ENCODE data around the gene ACSL3.

Gene ACSL3

DNA sequence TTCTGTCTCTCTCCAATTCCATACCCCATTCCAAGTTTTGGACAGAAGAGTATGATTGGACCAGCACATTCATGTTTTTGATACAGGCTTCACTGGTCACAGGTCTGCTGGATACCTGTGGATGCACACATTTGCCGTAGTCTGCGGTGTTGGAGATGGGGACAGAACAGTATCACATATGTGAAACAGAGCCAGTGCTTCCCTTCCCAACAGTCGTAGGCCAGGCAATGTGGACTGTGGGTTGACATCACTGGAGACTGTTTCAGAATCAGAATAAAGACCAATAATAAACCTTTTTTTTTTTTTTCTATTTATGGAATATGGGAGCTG is 18.7 kb downstream of the ACSL3 start:
- no peak for DNase-seq (ENCODE audit: low read depth, low spot score)

DNA sequence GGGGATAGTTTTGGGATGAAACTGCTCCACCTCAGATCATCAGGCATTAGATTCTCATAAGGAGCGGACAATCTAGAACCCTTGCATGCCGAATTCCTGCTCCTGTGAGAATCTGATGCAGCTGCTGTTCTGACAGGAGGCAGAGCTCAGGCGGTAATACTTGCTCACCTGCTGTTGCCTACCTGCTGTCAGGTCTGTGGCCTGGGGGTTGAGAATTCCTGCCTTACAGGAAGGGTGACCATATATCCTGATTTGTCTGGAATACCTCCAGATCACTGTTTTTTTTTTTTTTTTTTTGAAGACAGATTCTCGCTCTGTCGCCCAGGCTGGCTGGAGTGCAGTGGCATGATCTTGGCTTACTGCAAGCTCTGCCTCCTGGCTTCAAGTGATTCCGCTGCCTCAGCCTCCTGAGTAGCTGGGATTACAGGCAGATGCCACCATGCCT is 21.7 kb downstream of the ACSL3 start:
- DNase-seq (ENCODE audit: low read depth, low spot score) = no peak

DNA sequence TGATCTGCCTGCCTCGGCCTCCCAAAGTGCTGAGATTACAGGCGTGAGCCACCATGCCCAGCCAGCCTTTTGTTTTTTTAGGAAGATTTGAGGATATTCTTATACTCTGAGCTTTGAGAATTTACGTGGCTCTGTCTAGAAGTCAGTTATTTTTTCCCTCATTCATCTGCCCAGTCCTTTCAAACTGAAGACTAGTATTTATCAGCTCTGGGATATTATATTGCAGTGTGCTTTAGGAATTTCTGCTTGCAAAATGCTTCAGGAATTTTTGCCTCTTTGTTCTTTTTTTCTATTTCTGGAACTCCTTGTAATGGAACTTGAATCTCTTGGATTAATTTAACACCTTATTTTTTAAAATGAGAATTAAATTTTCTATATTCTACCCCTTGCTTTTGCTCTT is 22.6 kb downstream of the ACSL3 start:
- DNase-seq (ENCODE audit: low read depth, low spot score) = no peak

DNA sequence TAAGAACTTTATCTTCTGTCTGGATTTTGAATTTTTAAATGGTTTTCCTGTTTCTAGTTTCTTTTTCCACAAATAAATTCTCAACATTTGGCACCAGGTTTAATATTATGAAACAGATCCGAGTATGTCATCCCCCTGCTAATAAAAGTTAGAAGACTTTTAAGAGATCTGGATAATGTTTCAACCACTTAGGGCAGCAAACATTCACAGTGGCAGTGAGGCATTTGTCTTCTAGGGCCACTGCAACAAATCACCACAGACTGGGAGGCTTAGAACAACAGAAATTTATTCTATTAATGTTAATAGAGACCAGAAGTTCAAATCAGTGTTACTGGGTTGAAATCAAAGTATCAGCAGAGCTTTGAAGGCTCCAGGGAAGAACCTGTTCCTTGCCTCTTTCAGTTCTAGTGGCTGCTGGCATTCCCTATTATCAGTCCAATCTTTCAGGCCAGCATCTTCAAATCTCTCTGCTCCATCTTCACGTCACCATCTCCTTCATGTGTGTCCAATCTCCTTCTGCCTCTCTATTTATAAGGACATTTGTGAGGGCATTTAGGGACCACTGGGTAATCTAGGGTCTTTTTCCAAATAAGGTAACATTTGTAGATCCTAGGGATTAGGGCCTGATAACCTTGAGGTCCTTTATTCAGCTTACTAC is 23.4 kb downstream of the ACSL3 start:
- no peak for DNase-seq (ENCODE audit: low read depth, low spot score)

DNA sequence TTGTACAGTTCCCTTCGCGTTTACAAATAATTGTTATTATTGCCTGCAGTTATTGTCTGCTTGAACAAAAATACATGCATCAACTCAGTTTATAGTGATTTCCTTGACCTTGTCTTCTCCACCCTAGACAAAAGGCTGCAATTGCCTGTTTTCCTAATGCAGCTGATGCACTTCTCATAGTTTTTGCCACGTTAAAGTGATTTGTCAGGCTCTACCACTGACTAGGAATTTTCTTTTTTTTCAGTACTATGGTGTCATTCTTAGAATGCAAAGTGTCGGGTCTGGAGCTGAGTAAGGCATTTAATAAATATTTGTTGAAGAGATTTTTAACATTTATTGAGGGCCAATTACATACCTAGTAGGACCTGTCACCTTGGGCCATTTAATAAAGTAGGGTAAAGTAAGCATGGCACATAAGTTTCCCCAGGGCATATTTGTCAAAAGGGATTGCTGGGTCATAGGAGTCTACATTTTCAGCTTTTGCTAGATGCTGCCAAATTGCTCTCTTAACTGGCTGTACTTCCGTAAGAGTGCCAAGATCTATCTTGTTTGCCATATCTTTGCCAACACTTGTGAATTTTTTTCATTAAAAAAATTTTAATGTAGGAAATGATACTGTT is 24.1 kb downstream of the ACSL3 start:
- DNase-seq (ENCODE audit: low read depth, low spot score) = no peak

DNA sequence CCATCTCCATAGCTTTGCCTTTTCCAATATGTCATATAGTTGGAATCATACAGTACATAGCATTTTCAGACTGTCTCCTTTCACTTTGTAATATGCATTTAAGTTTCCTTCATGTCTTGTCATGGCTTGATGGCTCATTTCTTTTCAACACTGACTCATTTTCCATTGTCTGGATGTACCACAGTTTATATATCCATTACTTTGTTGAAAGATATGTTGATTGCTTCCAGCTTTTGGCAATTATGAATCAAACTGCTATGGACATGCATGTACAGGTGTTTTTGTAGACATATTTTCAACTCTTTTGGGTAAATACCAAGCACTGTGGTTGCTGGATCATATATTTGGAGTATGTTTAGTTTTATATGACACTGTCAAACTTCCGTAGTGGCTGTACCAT is 26.3 kb downstream of the ACSL3 start:
- DNase-seq (ENCODE audit: low read depth, low spot score) = no peak

DNA sequence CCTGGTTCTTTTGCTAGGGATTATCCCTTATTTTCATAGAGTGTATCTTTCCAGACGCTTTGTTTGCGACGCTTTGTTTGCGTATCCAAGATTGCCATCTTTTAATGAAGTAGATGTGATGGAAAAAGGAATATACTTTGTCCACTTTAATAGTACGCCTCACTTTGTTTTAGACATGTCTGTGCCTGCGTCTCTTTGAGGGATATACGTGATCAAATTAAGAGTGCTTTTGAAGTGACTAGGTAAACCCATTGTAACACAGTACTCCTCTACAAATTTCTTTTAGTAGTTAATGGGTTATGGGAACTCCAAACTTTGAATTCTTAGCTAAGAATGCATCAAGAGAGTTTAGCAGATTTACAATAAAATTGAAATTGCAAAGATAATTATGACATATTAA is 27.9 kb downstream of the ACSL3 start:
- DNase-seq (ENCODE audit: low read depth, low spot score) = no peak

DNA sequence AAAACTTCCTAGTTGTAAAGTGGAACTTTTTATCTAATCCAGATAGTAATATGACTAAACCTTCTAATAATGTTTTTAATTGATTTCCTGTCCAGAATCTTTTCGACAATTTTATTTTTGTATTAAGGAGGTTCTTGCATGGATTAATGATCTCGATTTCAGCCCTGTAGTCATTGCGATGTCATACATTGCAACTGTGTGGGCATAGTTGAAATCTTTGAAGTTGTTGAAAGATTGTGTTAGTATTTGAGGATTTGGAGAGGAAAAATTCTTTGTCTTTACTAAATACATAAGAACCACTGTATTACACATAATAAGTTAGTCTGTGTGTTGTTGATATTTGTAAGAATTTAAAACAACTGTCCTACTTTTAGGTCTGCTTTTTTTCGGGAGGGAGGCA is 31.1 kb downstream of the ACSL3 start:
- DNase-seq (ENCODE audit: low read depth, low spot score) = no peak

DNA sequence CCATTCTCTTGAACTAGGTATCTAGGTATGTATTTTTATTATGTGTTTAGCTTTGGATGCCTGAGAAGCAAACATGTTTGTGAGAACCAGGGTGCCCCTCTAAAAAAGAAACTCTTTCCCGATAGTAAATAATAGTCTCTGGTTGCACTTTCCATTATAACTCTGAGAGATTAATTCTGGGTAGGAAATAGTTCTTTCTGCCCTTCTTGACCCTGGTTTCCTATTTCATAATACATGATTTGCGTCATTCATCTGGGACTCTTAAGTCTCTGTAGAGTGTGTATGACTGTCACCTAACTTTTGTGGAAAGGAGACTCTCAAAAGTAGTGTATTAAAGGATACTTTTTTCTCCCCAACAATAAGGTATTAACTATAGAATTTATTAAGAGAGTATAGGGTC is 31.5 kb downstream of the ACSL3 start:
- no peak for DNase-seq (ENCODE audit: low read depth, low spot score)

DNA sequence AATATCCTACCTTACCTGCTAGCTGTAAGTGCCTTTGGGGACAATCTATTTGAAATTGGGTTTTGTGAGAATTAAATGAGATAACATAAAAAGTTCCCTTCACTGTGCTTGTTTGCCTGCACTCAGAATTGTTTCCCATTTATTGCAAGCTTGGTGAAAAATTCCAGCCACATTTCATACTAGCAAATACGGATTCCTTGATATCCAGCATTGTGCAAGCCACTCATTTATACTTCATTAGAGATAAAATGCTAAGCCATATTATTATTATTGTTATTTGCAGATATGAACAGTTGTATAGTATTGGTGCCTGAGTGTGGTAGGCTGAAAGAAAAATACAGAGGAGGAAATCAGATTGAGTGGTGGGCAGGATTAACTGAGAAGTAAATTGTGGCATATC is 31.9 kb downstream of the ACSL3 start:
- no peak for DNase-seq (ENCODE audit: low read depth, low spot score)

DNA sequence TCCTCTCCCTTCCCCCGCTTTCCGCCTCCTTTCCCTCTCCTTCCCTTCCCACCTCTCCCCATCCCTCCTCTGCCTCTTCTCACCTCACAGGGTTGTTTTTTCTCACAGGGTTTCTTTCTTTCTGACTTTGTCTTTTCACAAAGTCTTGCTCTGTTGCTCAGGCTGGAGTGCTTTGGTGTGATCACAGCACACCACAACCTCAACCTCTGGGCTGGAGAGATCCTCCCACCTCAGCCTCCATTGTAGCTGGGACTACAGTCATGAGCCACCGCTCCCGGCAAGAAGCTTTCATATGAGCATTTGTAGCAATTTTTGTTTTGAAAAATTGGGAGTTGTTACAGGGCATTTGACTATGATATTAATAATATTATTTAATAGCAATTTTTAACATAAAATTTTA is 32.9 kb downstream of the ACSL3 start:
- DNase-seq (ENCODE audit: low read depth, low spot score) = no peak

DNA sequence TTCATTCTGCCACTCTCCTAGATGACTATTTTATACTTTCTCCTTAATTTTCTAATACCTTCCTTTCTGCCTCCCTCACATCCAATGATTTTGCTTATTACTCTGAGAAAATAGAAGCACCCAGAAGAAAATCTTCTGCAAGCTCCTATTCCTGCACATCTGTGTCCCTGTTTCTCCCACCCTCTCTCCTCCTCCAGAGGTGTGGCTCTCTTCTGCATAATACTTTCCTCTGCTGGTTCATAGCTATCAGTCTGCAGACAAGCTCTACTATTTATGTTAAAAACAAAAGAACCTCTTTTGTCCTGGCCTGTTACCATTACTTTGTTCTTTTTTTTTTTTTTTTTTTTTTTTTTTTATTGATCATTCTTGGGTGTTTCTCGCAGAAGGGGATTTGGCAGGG is 34.3 kb downstream of the ACSL3 start:
- DNase-seq (ENCODE audit: low read depth, low spot score) = no peak

DNA sequence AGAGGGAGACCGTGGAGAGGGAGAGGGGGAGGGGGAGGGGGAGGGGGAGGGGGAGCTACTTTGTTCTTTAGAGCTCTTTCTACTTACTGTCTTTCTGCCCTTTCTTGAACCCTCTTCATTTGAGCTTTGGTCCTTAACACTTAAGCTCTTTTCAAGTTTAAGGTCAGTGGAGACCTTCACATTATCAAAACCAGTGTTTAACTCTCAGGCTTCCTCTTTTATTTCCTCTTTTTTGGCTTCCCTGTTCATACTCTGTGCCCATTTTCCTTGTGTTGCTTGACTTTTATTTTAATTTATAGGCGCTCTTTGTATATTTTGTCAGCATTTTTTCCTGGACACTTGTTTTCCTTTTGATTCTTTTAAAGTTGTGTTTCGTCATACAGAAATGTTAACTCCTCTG is 37.1 kb downstream of the ACSL3 start:
- no peak for DNase-seq (ENCODE audit: low read depth, low spot score)

DNA sequence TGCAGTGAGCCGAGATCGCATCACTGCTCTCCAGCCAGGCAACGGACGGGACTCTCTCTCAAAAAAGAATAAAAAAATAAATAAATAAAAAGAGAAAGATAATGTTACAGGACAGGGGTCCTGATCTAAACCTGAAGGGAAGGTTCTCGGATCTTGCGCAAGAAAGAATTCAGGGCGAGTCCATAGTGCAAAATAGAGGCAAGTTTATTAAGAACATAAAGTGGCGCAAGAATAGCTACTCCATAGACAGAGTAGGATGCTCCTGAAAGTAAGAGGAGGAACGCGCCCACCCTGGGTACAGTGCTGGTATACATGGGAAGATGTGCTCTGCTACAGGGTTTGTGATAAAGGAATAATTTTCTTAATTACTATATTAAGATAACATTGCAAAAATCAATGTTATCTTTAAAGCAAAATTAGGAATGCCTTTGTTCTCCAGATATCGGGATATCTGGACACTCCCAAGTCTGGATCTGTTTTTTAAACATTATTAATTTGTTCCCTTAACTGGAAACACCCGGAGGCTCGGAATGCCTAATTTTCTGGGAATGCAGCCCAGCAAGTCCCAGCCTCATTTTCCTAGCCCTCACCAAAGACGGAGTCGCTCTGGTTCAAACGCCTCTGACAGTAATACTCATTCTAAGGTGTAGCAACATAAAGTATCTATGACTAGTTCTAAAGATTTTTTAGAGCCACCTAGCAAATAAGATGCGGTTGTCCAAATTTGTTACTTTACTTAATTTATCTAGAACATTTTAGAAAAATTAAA is 38.8 kb downstream of the ACSL3 start:
- no peak for DNase-seq (ENCODE audit: low read depth, low spot score)

DNA sequence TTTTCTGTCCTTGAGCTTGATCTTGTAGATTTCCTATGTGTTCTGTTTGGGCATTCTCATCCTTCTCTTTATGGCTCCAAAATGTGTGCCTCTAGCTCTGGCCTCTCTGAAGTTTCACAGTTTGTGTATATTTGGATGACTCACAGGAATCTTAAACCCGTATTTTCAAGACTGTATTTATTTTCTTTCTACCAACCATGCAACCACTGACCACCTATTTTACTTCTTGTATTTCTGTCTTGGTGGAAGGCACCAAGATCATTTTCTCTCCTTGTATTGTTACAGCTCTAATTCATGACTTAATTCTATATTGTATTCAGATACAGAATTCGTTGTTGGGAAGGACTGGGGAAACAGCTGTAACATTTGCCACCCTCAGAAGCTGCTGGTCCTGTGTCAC is 39.5 kb downstream of the ACSL3 start:
- DNase-seq (ENCODE audit: low read depth, low spot score) = peak; percentile 51

DNA sequence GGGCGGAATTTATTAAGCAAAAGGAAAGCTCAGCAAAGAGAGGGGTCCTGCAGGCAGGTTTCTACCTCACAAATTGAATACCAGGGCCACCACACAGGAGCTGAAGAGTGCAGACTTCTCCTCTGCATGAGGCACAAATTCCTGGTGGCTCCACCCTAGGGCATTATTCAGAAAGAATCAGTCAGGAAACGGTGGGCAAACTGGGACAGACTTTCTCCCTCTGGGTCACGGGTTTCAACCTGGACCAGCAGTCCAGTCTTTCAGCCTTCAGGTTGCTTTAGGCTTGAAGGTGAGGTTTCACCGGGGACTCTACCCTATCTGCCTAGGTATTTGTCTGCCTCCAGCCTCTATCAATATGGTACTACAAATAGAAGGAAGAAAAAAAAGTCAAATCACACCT is 41.8 kb downstream of the ACSL3 start:
- DNase-seq (ENCODE audit: low read depth, low spot score) = no peak

DNA sequence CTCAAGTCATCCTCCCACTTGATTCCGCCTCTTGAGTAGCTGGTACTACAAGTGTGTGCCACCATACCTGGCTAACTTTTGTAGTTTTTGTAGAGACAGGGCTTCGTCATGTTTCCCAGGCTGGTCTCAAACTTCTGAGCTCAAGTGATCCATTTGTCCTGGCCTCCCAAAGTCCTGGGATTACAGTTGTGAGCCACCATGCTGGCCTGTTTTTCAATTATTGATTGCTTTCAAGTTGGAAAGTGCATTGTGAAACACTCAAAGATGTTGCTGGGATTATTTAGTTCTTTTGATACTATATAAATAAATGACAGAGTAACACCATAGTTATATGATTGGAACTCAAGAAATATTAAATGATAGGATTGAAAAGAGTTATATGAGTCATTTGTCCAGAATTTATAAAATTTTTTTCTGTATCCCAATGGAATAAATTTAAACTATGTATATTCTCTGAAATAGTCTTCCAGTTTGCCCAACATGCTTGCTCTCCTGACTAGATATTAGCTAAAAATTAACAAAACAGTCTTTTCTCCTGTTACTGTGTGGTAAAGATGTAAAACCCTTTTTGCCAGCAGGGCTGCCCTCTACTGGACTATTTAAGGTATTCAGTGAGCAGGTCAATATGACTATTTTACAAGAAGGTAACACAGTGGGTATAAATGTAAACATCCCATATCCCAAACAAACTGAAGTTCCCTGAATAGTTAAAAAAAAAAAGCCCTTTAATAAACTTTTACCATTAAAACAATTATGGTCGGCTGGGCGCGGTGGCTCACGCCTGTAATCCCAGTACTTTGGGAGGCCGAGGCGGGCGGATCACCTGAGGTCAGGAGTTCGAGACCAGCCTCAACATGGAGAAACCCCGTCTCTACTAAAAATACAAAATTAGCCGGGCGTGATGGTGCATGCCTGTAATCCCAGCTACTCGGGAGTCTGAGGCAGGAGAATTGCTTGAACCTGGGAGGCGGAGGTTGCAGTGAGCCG is 42.7 kb downstream of the ACSL3 start:
- peak; percentile 73 for DNase-seq (ENCODE audit: low read depth, low spot score)

DNA sequence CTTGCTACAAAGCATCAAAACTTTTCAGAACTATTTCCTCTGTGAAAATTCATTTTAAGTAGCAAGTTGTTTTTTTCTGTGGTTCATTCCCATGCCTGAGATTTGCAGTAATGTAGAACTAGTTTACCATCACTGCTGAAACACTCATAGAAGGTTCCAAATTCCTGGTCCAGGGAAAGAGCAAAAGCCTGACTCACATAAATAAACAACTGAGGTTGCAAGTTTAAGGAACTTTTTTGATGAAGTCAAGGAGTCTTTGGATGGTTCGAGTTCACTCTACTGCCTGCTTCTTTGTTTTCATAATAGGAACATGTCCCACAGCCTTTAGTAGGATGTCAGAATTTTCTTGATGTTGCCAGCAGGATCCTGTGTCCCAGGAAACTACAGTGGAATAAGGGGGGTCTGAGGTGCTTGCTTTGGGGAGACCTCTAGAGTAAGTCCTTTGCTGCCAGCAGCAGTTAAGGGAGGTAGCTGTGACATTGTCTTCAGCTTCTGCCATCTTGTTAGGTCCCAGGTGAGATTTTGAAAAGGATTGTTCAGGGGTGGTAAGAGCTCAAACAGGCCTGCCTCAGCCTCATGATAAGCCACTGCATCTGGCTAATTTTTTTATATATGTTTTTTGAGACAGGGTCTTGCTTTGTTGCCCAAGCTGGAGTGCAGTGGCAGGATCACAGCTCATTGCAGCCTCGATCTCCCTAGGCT is 43.9 kb downstream of the ACSL3 start:
- DNase-seq (ENCODE audit: low read depth, low spot score) = peak; percentile 89

DNA sequence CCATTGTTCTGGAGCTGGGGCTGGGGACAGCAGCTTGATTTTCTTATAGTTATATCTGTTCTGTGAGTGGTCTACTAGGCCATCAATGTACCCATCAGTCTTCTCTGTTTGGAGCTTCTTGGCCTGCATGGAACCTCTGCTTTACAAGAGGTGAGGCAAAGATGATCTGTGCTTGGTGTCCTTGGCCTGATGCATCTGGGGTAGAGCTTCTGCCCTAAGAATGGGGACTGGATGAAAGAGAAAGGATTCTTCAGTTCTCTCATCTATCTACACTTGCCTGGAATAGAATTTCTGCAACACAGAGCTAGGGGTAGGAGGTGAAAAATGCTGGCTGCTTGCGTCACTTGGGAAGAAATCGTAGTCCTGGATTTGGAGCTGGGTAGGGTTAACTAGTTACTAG is 46.2 kb downstream of the ACSL3 start:
- DNase-seq (ENCODE audit: low read depth, low spot score) = no peak

DNA sequence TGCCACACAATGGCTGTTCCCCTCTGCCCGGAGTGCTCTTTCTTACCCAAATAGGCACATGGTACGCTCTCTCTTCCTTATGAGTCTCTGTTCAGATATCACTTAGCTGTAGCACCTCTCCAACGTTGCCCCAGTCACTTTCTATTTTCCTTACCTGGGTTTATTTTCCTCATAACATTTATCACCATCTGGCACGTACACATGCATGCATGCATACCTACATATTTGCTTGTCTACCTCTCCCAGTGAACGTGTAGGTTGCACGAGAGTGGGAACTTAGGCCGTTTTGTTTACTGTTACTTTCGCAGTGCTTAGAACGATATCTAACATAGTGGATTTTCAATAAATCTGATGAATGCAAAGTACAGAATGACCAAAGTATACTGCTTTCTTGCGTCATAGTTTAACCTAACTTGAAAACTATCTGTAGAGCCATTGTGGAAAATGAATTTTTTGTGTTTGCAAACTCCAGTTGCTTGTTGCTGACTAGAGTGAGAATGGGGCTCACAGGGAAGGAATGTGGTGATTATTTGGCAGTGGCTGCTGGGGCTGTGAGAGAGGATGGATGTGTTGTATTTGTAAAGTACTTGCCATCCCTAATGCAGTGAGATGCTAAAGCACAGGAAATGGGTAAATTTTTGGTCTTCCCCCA is 47.1 kb downstream of the ACSL3 start:
- peak; percentile 65 for DNase-seq (ENCODE audit: low read depth, low spot score)

DNA sequence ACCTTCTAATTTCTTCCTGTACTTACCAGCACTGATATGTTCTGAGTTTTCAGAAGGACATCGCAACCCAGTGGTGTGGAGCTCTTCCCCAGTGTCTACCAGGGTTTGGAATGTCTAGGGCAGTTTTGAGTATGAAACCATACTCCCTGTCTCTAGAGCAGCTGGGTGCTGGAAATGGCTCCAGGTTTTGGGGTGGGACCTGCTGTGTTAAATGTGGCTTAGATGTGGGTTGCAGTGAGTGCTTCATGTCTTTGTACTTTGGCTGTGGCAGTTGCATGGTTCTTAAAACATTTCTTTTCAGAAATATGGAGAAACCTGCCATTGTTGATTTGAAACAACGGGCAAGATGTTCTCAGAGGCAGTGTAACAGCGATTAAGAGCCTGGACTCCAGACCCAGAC is 48.5 kb downstream of the ACSL3 start:
- no peak for DNase-seq (ENCODE audit: low read depth, low spot score)

All from astrocyte of the hippocampus (primary cell).